ENCODE data around the gene RBP7. TPM values are rescaled to one million over a fixed set of nuclear protein-coding genes. Genes with fewer than 3 reads are reported as not detected.
A peak's percentile ranks its signal among the peaks of the same experiment; 100 is the strongest.

RBP7 gene
- total and polyA plus RNA-seq, 2 donors (not counting 3 experiments of a cell fraction or from before 2014, with no cell fraction given) = not detected

DNA sequence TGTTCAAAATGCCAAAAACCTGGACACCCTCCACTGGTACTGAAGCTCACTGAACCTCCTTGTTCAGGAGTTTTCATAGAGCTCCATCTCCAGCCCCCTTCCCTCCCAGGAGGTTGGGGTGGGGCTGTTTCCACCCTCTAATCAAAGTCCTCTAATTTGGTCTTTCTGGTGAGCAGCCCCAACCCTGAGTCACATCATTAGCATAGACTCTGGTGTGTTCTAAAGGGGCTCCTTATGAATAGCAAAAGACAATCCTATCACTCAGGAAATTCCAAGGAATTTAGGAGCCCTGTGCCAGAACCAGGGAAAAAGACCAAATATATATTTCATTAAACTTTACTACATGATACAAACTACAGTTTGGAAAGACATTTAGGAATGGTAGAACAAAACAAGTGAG is 22.5 kb downstream of the RBP7 start:
- no peaks in the 10 kb centered on the region for H3K36me3 ChIP-seq (ENCODE audit: control insufficient read depth in 2 of 2, extremely low read depth in 1 of 2, insufficient read depth in 2 of 2, low read length in 2 of 2)
- H3K4me1 ChIP-seq (ENCODE audit: control insufficient read depth, extremely low read depth, insufficient read depth, low read length) = no peaks in the 10 kb centered on the region
- FAIRE-seq (no peak), DNase-seq (ENCODE audit: low read depth, low spot score) (no peak)
- BruUV-seq (replicated peaks) = no TSS peak
- dilution Hi-C loops (cut with MboI; ENCODE audit: extremely low pct_ligation_motif_present, low sequenced_read_pairs) = no loop called here
- no peak overlapping the region for H3K4me3 ChIP-seq (replicated peaks in 1 of 3; ENCODE audit: insufficient read depth in 1 of 3, low read depth in 1 of 3, low read length in 3 of 3)
- H3K9me1 ChIP-seq (replicated peaks; ENCODE audit: control insufficient read depth, extremely low read depth, insufficient read depth, low read length) = no peaks in the 10 kb centered on the region
- H3K27me3 ChIP-seq (ENCODE audit: control insufficient read depth in 2 of 2, insufficient read depth in 2 of 2, low read length in 2 of 2) = peaks cover 0 to 3% of the 10 kb centered on the region in 2 experiments
- H3K27ac ChIP-seq (ENCODE audit: insufficient read depth, low read depth, low read length) = no peak overlapping the region
- no peak overlapping the region for H2AFZ ChIP-seq (ENCODE audit: low read depth, low read length)
- POLR2A ChIA-PET = no interaction called here
- no peaks in the 10 kb centered on the region for H3K9me3 ChIP-seq (replicated peaks; ENCODE audit: control insufficient read depth, insufficient read depth, low read length)
- H3K4me2 ChIP-seq (ENCODE audit: insufficient read depth, low read length) = no peak overlapping the region
- intact Hi-C loops (cut with micrococcal nuclease) = loop anchor here (5.0 kb wide), 1 partner anchor 67 kb away; no protein-coding TSS in a partner anchor
- CTCF ChIA-PET = interaction anchor here (1.3 kb wide), 1 partner anchor 69 kb away, joined by 6 read pairs; no protein-coding TSS in a partner anchor
- no peaks in the 10 kb centered on the region for H3K79me2 ChIP-seq (ENCODE audit: control insufficient read depth, insufficient read depth, low read length)
- no peaks in the 10 kb centered on the region for H4K20me1 ChIP-seq (replicated peaks; ENCODE audit: control insufficient read depth, extremely low read depth, insufficient read depth, low read length)
- H3K9ac ChIP-seq (replicated peaks; ENCODE audit: extremely low read depth, insufficient read depth, low read length) = no peak overlapping the region
- TF ChIP-seq POLR2AphosphoS5 (IDR thresholded peaks at IDR 0.05; ENCODE audit: insufficient read depth, low read depth, low read length) = no peak
- TF ChIP-seq GATA2 (IDR thresholded peaks at IDR 0.05; ENCODE audit: insufficient read depth, insufficient read length, low read depth, low read length) = no peak
- no peak for TF ChIP-seq EZH2 (IDR thresholded peaks at IDR 0.05; ENCODE audit: borderline replicate concordance, low read depth, low read length, severe bottlenecking)
- TF ChIP-seq JUN (IDR thresholded peaks at IDR 0.05; ENCODE audit: borderline replicate concordance, insufficient read depth, insufficient read length, low read depth) = no peak
- TF ChIP-seq, protein P1, sequence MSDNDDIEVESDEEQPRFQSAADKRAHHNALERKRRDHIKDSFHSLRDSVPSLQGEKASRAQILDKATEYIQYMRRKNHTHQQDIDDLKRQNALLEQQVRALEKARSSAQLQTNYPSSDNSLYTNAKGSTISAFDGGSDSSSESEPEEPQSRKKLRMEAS (IDR thresholded peaks at IDR 0.05; ENCODE audit: insufficient read depth, insufficient read length) = no peak
- TF ChIP-seq FOS (IDR thresholded peaks at IDR 0.05; ENCODE audit: borderline replicate concordance, insufficient read depth, low read length) = no peak
- no peak for TF ChIP-seq POLR2A (IDR thresholded peaks at IDR 0.05; ENCODE audit: low read depth, low read length)

DNA sequence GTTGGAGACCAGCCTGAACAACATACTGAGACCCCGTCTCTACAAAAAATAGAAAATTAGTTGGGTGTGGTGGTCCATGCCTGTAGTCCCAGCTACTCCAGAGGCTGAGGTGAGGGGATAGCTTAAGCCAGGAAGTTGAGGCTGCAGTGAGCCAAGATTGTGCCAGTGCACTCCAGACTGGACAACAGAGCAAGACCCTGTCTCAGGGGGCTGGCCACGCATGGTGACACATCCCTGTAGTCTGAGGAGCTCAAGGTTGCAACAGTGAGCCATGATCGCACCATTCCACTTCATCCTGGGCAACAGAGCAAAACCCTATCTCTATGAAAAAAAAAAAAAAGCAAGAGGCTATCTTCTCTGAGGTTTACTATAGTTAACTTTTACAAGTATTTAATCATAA is 23.1 kb downstream of the RBP7 start:
- H3K4me2 ChIP-seq (ENCODE audit: insufficient read depth, low read length) = no peak overlapping the region
- peak; percentile 4 for FAIRE-seq
- no peak overlapping the region for H3K9ac ChIP-seq (replicated peaks; ENCODE audit: extremely low read depth, insufficient read depth, low read length)
- POLR2A ChIA-PET = interaction anchor here (0.5 kb wide), 1 partner anchor 14 kb away, joined by 3 read pairs; no protein-coding TSS in a partner anchor
- no peak overlapping the region for H2AFZ ChIP-seq (ENCODE audit: low read depth, low read length)
- BruUV-seq (replicated peaks) = no TSS peak
- H4K20me1 ChIP-seq (replicated peaks; ENCODE audit: control insufficient read depth, extremely low read depth, insufficient read depth, low read length) = no peaks in the 10 kb centered on the region
- H3K9me1 ChIP-seq (replicated peaks; ENCODE audit: control insufficient read depth, extremely low read depth, insufficient read depth, low read length) = no peaks in the 10 kb centered on the region
- peaks cover 0 to 3% of the 10 kb centered on the region in 2 experiments for H3K27me3 ChIP-seq (ENCODE audit: control insufficient read depth in 2 of 2, insufficient read depth in 2 of 2, low read length in 2 of 2)
- intact Hi-C loops (cut with micrococcal nuclease) = no loop called here
- H3K36me3 ChIP-seq (ENCODE audit: control insufficient read depth in 2 of 2, extremely low read depth in 1 of 2, insufficient read depth in 2 of 2, low read length in 2 of 2) = no peaks in the 10 kb centered on the region
- H3K9me3 ChIP-seq (replicated peaks; ENCODE audit: control insufficient read depth, insufficient read depth, low read length) = no peaks in the 10 kb centered on the region
- no peaks in the 10 kb centered on the region for H3K4me1 ChIP-seq (ENCODE audit: control insufficient read depth, extremely low read depth, insufficient read depth, low read length)
- no peak for TF ChIP-seq JUN (IDR thresholded peaks at IDR 0.05; ENCODE audit: borderline replicate concordance, insufficient read depth, insufficient read length, low read depth)
- TF ChIP-seq GATA2 (IDR thresholded peaks at IDR 0.05; ENCODE audit: insufficient read depth, insufficient read length, low read depth, low read length) = no peak
- TF ChIP-seq POLR2AphosphoS5 (IDR thresholded peaks at IDR 0.05; ENCODE audit: insufficient read depth, low read depth, low read length) = no peak
- TF ChIP-seq FOS (IDR thresholded peaks at IDR 0.05; ENCODE audit: borderline replicate concordance, insufficient read depth, low read length) = no peak
- no peak for TF ChIP-seq MYC (IDR thresholded peaks at IDR 0.05; ENCODE audit: low read depth, low read length)
- no peak for TF ChIP-seq POLR2A (IDR thresholded peaks at IDR 0.05; ENCODE audit: low read depth, low read length)
- TF ChIP-seq, protein P2, sequence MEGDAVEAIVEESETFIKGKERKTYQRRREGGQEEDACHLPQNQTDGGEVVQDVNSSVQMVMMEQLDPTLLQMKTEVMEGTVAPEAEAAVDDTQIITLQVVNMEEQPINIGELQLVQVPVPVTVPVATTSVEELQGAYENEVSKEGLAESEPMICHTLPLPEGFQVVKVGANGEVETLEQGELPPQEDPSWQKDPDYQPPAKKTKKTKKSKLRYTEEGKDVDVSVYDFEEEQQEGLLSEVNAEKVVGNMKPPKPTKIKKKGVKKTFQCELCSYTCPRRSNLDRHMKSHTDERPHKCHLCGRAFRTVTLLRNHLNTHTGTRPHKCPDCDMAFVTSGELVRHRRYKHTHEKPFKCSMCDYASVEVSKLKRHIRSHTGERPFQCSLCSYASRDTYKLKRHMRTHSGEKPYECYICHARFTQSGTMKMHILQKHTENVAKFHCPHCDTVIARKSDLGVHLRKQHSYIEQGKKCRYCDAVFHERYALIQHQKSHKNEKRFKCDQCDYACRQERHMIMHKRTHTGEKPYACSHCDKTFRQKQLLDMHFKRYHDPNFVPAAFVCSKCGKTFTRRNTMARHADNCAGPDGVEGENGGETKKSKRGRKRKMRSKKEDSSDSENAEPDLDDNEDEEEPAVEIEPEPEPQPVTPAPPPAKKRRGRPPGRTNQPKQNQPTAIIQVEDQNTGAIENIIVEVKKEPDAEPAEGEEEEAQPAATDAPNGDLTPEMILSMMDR (IDR thresholded peaks at IDR 0.05; ENCODE audit: extremely low read depth in 1 of 2, insufficient read depth in 1 of 2, low read depth in 1 of 2, low read length in 2 of 2) = no peak
- TF ChIP-seq EZH2 (IDR thresholded peaks at IDR 0.05; ENCODE audit: borderline replicate concordance, low read depth, low read length, severe bottlenecking) = no peak
- TF ChIP-seq, protein P1 (IDR thresholded peaks at IDR 0.05; ENCODE audit: insufficient read depth, insufficient read length) = no peak
- no peak overlapping the region for H3K4me3 ChIP-seq (replicated peaks in 1 of 3; ENCODE audit: insufficient read depth in 1 of 3, low read depth in 1 of 3, low read length in 3 of 3)
- H3K27ac ChIP-seq (ENCODE audit: insufficient read depth, low read depth, low read length) = no peak overlapping the region
- no peak for DNase-seq (ENCODE audit: low read depth, low spot score)
- CTCF ChIA-PET = interaction anchor here (1.3 kb wide), 1 partner anchor 70 kb away, joined by 6 read pairs; no protein-coding TSS in a partner anchor
- dilution Hi-C loops (cut with MboI; ENCODE audit: extremely low pct_ligation_motif_present, low sequenced_read_pairs) = no loop called here
- no peaks in the 10 kb centered on the region for H3K79me2 ChIP-seq (ENCODE audit: control insufficient read depth, insufficient read depth, low read length)

All from endothelial cell of umbilical vein (primary cell).